Loucy (cell line): ENCODE results near the gene GLA.

ENCODE experiments used
- H2AFZ ChIP-seq: fragments of 200-600 bp; sonication (generic); 2 replicates; pipeline ENCODE4 v1.6.0; 2016; ENCODE audit warnings: antibody characterized with exemption, mild to moderate bottlenecking, low read length, moderate library complexity
- H3F3A ChIP-seq: fragments of 200-600 bp; 2 replicates; pipeline ENCODE4 v1.6.0; 2016; ENCODE audit warnings: antibody characterized with exemption, low read depth, mild to moderate bottlenecking
- H3K27me3 ChIP-seq: fragments of 200-600 bp; sonication (generic); 2 replicates; pipeline ENCODE4 v1.6.1; 2014; ENCODE audit warnings: low read length, mild to moderate bottlenecking; ENCODE audit not compliant: insufficient read depth, poor library complexity, severe bottlenecking
- H3K36me3 ChIP-seq: fragments of 200-600 bp; sonication (generic); 2 replicates; pipeline ENCODE4 v1.6.1; 2016; ENCODE audit warnings: low read length; ENCODE audit not compliant: insufficient read depth
- H3K4me1 ChIP-seq: fragments of 200-600 bp; sonication (generic); 2 replicates; pipeline ENCODE4 v1.5.1; 2014; ENCODE audit warnings: low read length, mild to moderate bottlenecking; ENCODE audit not compliant: insufficient read depth, poor library complexity, severe bottlenecking
- H3K4me2 ChIP-seq: fragments of 200-600 bp; sonication (generic); 2 replicates; pipeline ENCODE4 v1.6.0; 2014; ENCODE audit warnings: antibody characterized with exemption, low read length, low read depth, mild to moderate bottlenecking; ENCODE audit not compliant: poor library complexity, severe bottlenecking
- H3K4me3 ChIP-seq: fragments of 200-600 bp; sonication (generic); 2 replicates; pipeline ENCODE4 v1.5.1; 2014; ENCODE audit warnings: low read length, mild to moderate bottlenecking, mixed read lengths; ENCODE audit not compliant: poor library complexity, severe bottlenecking
- H3K79me2 ChIP-seq: fragments of 200-600 bp; sonication (generic); 2 replicates; pipeline ENCODE4 v1.6.1; 2014; ENCODE audit warnings: low read length; ENCODE audit not compliant: insufficient read depth
- H3K9ac ChIP-seq: fragments of 200-600 bp; sonication (generic); 2 replicates; pipeline ENCODE4 v1.6.0; 2014; ENCODE audit warnings: mild to moderate bottlenecking, low read depth, low read length, moderate library complexity; ENCODE audit not compliant: poor library complexity, severe bottlenecking
- H3K9me2 ChIP-seq: fragments of 200-600 bp; sonication (generic); replicated peaks from 2 replicates; pipeline ENCODE4 v1.6.1; 2016; ENCODE audit warnings: low read depth, low read length, mixed read lengths
- H3K9me3 ChIP-seq: fragments of 200-600 bp; sonication (generic); 2 replicates; pipeline ENCODE4 v1.6.1; 2014; ENCODE audit warnings: mild to moderate bottlenecking, antibody characterized with exemption, low read length, low read depth; ENCODE audit not compliant: insufficient read depth
- H4K20me1 ChIP-seq: fragments of 200-600 bp; sonication (generic); 2 replicates; pipeline ENCODE4 v1.6.0; 2014; ENCODE audit warnings: antibody characterized with exemption, low read length, mild to moderate bottlenecking; ENCODE audit not compliant: insufficient read depth, poor library complexity, severe bottlenecking
- EZH2phosphoT487 ChIP-seq: fragments of 200-600 bp; IDR thresholded peaks from 2 replicates; pipeline ENCODE4 v1.6.1; 2018; ENCODE audit warnings: antibody characterized with exemption, mild to moderate bottlenecking, moderate library complexity, borderline replicate concordance
- TF ChIP-seq, protein P1 (sequence below): fragments of 200-600 bp; sonication (generic); conservative IDR thresholded peaks from 2 replicates; pipeline ENCODE4 v1.5.1; 2014; ENCODE audit warnings: mild to moderate bottlenecking, antibody characterized with exemption, low read length

The GLA gene

DNA sequence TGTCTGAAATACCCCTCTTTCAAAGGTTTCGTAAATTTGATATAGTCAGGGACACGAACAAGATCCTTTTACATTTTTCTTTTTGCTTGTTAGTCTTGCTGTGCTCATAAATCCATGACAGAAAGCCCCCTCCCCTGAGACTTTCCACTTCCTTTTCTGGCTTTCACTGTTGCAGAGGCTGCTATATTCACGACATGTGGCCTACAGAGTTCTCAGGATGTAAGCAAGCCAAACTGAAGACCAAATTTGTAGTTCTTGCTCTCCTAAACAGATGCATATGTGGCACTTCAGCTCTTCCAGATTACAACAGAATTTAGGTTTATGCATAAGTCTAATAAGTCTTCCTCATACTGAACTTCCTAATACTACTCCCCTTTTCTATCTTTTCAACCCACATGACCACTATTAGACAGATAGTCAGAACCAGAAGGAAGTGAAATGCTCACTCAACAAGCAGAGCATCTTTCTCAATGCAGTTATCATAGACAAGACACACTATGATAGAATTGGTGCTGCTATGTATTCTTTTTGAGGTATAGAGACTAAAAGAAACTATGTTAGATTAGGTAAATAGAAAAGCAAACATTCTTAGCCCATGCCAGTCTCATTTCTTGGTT lies 36.7 kb downstream of the GLA start:
- no peaks in the 10 kb centered on the region for H4K20me1 ChIP-seq
- peak overlapping the region; percentile 91 for H2AFZ ChIP-seq
- peak overlapping the region; percentile 43 for H3K4me2 ChIP-seq
- no peaks in the 10 kb centered on the region for H3F3A ChIP-seq
- no peaks in the 10 kb centered on the region for H3K27me3 ChIP-seq
- no peak overlapping the region for H3K4me3 ChIP-seq
- H3K4me1 ChIP-seq = peaks cover 18% of the 10 kb centered on the region
- no peak overlapping the region for H3K9ac ChIP-seq
- TF ChIP-seq, protein P1, sequence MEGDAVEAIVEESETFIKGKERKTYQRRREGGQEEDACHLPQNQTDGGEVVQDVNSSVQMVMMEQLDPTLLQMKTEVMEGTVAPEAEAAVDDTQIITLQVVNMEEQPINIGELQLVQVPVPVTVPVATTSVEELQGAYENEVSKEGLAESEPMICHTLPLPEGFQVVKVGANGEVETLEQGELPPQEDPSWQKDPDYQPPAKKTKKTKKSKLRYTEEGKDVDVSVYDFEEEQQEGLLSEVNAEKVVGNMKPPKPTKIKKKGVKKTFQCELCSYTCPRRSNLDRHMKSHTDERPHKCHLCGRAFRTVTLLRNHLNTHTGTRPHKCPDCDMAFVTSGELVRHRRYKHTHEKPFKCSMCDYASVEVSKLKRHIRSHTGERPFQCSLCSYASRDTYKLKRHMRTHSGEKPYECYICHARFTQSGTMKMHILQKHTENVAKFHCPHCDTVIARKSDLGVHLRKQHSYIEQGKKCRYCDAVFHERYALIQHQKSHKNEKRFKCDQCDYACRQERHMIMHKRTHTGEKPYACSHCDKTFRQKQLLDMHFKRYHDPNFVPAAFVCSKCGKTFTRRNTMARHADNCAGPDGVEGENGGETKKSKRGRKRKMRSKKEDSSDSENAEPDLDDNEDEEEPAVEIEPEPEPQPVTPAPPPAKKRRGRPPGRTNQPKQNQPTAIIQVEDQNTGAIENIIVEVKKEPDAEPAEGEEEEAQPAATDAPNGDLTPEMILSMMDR = no peak
- H3K9me2 ChIP-seq = no peaks in the 10 kb centered on the region
- no peaks in the 10 kb centered on the region for H3K36me3 ChIP-seq
- H3K9me3 ChIP-seq = no peaks in the 10 kb centered on the region
- no peaks in the 10 kb centered on the region for H3K79me2 ChIP-seq

DNA sequence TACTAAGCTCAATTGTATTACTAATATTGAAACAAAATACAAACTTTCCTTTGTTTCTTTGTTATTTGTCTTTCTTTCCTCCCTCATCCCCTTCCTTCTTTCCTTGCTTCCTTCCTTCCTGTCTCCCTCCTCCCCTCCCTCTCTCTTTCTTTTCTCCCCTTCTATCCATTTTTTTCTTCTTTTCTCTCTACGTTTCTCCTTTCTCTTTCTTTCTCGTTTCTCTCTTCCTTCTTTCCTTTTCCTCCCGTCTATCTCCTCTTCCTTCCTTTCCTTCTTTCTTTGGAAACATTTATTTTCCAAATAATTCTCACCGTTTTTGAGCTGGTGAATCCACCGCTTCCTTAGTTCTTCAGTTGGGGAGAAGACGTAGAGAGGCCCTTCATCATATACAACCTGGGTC lies 38.0 kb downstream of the GLA start:
- no peaks in the 10 kb centered on the region for H3K79me2 ChIP-seq
- peaks cover 18% of the 10 kb centered on the region for H3K4me1 ChIP-seq
- TF ChIP-seq, protein P1 = no peak
- TF ChIP-seq EZH2phosphoT487 = no peak
- H3F3A ChIP-seq = no peaks in the 10 kb centered on the region
- no peak overlapping the region for H3K4me2 ChIP-seq
- no peaks in the 10 kb centered on the region for H3K9me3 ChIP-seq
- no peaks in the 10 kb centered on the region for H3K27me3 ChIP-seq
- H3K9ac ChIP-seq = no peak overlapping the region
- no peaks in the 10 kb centered on the region for H4K20me1 ChIP-seq
- H2AFZ ChIP-seq = peak overlapping the region; percentile 36
- H3K4me3 ChIP-seq = no peak overlapping the region
- no peaks in the 10 kb centered on the region for H3K9me2 ChIP-seq
- no peaks in the 10 kb centered on the region for H3K36me3 ChIP-seq

DNA sequence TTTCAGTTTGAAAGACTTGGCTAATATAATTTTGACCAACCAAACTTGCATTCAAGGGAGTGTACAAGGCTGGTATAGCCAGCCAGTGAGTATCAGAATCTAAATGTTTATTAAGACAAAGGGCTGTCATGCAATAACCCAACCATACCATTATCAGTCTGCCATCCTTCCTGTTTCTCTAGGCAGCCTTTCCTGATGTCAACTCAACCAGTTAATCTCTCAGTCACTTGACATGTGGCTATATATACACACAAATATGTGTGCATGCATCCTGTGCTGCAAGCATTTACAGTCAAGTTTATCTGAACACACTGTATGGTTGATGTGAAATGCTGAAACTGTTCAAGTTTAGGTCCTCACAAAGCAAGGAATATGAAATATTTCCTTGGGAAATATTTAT lies 38.9 kb downstream of the GLA start:
- no peaks in the 10 kb centered on the region for H3K36me3 ChIP-seq
- no peaks in the 10 kb centered on the region for H3K27me3 ChIP-seq

More for the DNA sequence above, 38.9 kb downstream of the GLA start:
- no peak overlapping the region for H3K4me3 ChIP-seq
- no peaks in the 10 kb centered on the region for H3F3A ChIP-seq
- H3K79me2 ChIP-seq = no peaks in the 10 kb centered on the region
- H3K4me1 ChIP-seq = peaks cover 18% of the 10 kb centered on the region
- H3K4me2 ChIP-seq = peak overlapping the region; percentile 43
- no peaks in the 10 kb centered on the region for H3K9me2 ChIP-seq
- peak overlapping the region; percentile 67 for H2AFZ ChIP-seq
- H3K9me3 ChIP-seq = no peaks in the 10 kb centered on the region
- H4K20me1 ChIP-seq = no peaks in the 10 kb centered on the region
- TF ChIP-seq, protein P1 = no peak
- TF ChIP-seq EZH2phosphoT487 = no peak
- H3K9ac ChIP-seq = peak overlapping the region; percentile 26
